22Rv1 (cell line): ENCODE results near the gene GMPPB.

ENCODE experiments used
- CTCF ChIP-seq: fragments of 450-650 bp; IDR thresholded peaks from 2 replicates; pipeline ENCODE4 v1.5.1; 2017; ENCODE audit warnings: mild to moderate bottlenecking
- ZFX ChIP-seq: fragments of 450-650 bp; IDR thresholded peaks from 2 replicates; pipeline ENCODE4 v1.6.1; 2017; ENCODE audit warnings: antibody characterized with exemption, borderline replicate concordance

- TF ChIP-seq CTCF (no peak), ZFX (no peak)
These were observed at the start of gene GMPPB for GRCh38 chr3:49723628-49724551.
